ENCODE measurements around the gene TELO2.

GRCh38 chr16:1543085-1543896 is 50.1 kb downstream of the TELO2 start:
- TF ChIP-seq CTCF (IDR thresholded peaks at IDR 0.05; ENCODE audit: low read depth, low read length), result no peak
- no peak for TF ChIP-seq EZH2phosphoT487 (IDR thresholded peaks at IDR 0.05; ENCODE audit: low read depth)
